Measurements from ENCODE around the gene TPCN2. TPM values are rescaled to one million over a fixed set of nuclear protein-coding genes. Genes with fewer than 3 reads are reported as not detected.

Gene TPCN2
- total RNA-seq, 2 donors from 2014 or later, result 14.5 to 21.1 TPM

DNA sequence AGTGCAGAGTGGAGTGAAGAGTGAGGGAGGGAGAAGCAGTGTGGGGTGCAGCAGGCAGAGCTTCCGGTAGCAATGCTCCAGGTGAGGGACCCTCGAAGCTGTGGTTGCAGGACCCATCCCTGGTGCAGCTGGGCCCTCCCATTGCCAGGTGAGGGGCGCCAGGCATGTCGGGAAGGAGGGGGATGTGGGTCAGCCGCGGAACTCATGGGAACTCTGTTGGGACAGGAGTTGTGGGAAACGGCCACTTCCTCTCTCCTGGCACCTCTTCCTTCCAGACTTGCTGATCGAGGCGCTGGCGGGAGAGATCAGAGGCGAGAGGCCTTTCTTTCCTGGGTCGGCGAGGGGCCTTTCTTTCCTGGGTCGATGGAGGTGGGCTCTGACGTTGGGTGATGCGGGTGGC lies 48.5 kb downstream of the TPCN2 start:
- H3K27ac ChIP-seq, result no peak overlapping the region
- H3K36me3 ChIP-seq, result no peaks in the 10 kb centered on the region
- H3K27me3 ChIP-seq, result no peaks in the 10 kb centered on the region
- TF ChIP-seq, protein P1, sequence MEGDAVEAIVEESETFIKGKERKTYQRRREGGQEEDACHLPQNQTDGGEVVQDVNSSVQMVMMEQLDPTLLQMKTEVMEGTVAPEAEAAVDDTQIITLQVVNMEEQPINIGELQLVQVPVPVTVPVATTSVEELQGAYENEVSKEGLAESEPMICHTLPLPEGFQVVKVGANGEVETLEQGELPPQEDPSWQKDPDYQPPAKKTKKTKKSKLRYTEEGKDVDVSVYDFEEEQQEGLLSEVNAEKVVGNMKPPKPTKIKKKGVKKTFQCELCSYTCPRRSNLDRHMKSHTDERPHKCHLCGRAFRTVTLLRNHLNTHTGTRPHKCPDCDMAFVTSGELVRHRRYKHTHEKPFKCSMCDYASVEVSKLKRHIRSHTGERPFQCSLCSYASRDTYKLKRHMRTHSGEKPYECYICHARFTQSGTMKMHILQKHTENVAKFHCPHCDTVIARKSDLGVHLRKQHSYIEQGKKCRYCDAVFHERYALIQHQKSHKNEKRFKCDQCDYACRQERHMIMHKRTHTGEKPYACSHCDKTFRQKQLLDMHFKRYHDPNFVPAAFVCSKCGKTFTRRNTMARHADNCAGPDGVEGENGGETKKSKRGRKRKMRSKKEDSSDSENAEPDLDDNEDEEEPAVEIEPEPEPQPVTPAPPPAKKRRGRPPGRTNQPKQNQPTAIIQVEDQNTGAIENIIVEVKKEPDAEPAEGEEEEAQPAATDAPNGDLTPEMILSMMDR (IDR thresholded peaks at IDR 0.05), result no peak
- no peaks in the 10 kb centered on the region for H3K4me1 ChIP-seq
- no peaks in the 10 kb centered on the region for H3K9me3 ChIP-seq
- no peak overlapping the region for H3K4me3 ChIP-seq
- no peak overlapping the region for H3K9ac ChIP-seq (ENCODE audit: low read depth in 2 of 2, low read length in 2 of 2)
- intact Hi-C loops (cut with DNase I), result no loop called here
- no peak for DNase-seq

DNA sequence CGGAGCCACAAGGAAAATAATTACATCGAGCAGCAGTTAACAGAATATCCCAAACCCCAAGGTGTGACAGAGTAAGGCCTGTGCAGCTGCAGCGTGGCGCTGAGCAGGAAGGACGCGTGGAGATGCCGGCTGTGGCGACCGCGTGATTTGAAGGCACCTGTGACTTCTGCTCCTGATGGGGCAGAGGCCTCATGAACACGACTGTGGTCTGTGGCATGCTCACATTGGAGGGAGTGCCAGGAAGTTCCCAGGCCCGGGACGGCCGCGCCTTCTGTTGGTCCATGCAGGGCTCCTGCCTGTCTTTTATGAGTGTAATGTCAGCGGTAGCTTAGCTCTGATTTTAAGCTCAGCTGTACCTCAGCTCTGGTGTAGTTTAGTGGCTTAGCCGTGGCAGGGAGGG lies 50.4 kb downstream of the TPCN2 start:
- DNase-seq, result peak; percentile 47

DNA sequence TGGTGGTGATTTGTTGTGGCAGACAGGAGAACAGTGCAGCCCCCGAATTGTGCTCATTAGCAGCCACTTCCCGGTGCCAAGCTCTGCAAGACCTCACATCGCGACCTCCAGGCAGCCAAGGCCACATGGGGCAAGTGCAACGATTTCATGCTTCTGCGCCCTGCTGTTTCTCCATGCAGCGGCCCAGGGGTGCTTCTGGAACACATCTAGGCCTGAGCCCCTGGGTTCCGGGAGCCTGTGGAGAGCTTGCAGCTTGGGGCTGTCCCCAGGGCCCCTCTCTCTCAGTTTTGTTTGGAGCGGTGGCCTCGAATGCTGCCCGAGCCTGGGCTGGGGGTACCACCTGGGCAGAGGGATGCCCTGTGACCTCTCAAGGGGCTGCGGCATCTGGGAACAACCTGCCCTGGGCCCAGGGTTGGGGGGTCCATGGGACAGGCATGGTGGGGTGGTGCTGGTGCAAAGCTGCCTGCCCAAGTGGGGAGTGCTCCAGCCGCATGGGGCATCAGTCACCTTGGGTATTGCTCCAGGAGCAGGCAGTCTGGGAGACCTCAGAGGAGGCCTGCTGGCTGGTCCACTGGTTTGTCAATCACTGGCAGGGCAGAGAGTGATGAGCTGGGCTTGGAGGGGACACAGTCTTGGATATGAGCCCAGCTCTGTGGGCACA lies 51.9 kb downstream of the TPCN2 start:
- no peak overlapping the region for H3K27ac ChIP-seq
- H3K9ac ChIP-seq (ENCODE audit: low read depth in 2 of 2, low read length in 2 of 2), result no peak overlapping the region
- intact Hi-C loops (cut with DNase I), result loop anchor here (2.0 to 5.0 kb wide), 2 partner anchors 542 to 572 kb away; no protein-coding TSS in a partner anchor

More for the DNA sequence above, 50.4 kb downstream of the TPCN2 start:
- Histone ChIP-seq H3K36me3 (no peaks in the 10 kb centered on the region), H3K4me1 (no peaks in the 10 kb centered on the region), H3K9ac (ENCODE audit: low read depth in 2 of 2, low read length in 2 of 2) (no peak overlapping the region), H3K4me3 (no peak overlapping the region), H3K9me3 (no peaks in the 10 kb centered on the region), H3K27me3 (no peaks in the 10 kb centered on the region), H3K27ac (no peak overlapping the region)
- TF ChIP-seq, protein P1 (IDR thresholded peaks at IDR 0.05), result no peak
- intact Hi-C loops (cut with DNase I), result no loop called here

DNA sequence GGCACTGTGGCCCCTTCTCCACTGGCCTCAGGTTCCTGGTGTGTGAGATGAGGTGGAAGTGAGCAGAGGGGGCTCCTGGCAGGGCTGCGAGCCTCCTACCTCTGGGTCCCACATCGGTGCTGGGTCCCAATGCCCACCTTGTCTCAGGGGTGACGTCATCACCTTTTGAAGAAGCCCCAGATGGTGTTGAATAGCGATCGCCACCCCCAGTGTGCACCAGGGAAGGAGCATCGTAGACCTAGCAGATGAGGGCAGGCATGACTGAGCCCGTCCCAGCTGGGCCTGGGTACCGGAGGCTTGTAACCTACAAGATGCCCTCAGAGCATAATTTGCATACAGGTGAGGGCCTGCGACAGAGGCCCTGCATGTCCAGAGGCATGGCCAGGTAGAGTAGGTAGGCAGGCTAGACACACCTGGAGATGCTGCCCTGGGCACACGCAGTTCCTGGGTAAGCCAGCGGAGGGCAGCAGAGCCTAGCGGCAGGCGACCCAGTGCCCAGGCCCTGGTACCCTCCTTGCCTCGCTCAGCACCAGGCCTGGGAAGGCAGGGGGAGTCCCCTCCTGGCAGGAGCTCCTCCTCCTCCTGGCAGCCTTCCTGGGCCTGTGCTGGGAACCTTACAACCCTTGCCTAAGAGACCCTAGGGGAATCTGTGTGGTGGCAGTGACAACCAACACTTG lies 52.5 kb downstream of the TPCN2 start:
- no peaks in the 10 kb centered on the region for H3K9me3 ChIP-seq
- H3K4me1 ChIP-seq, result no peaks in the 10 kb centered on the region
- no peaks in the 10 kb centered on the region for H3K36me3 ChIP-seq
- TF ChIP-seq, protein P1 (IDR thresholded peaks at IDR 0.05), result peak; percentile 100
- intact Hi-C loops (cut with DNase I), result loop anchor here (2.0 to 5.0 kb wide), 2 partner anchors 542 to 571 kb away; no protein-coding TSS in a partner anchor
- DNase-seq, result peak; percentile 77
- no peak overlapping the region for H3K4me3 ChIP-seq
- no peak overlapping the region for H3K9ac ChIP-seq (ENCODE audit: low read depth in 2 of 2, low read length in 2 of 2)
- H3K27ac ChIP-seq, result no peak overlapping the region
- H3K27me3 ChIP-seq, result no peaks in the 10 kb centered on the region

More for the DNA sequence above, 51.9 kb downstream of the TPCN2 start:
- no peak overlapping the region for H3K4me3 ChIP-seq
- no peaks in the 10 kb centered on the region for H3K36me3 ChIP-seq
- DNase-seq, result no peak
- H3K9me3 ChIP-seq, result no peaks in the 10 kb centered on the region
- no peaks in the 10 kb centered on the region for H3K4me1 ChIP-seq
- H3K27me3 ChIP-seq, result no peaks in the 10 kb centered on the region
- TF ChIP-seq, protein P1 (IDR thresholded peaks at IDR 0.05), result no peak

DNA sequence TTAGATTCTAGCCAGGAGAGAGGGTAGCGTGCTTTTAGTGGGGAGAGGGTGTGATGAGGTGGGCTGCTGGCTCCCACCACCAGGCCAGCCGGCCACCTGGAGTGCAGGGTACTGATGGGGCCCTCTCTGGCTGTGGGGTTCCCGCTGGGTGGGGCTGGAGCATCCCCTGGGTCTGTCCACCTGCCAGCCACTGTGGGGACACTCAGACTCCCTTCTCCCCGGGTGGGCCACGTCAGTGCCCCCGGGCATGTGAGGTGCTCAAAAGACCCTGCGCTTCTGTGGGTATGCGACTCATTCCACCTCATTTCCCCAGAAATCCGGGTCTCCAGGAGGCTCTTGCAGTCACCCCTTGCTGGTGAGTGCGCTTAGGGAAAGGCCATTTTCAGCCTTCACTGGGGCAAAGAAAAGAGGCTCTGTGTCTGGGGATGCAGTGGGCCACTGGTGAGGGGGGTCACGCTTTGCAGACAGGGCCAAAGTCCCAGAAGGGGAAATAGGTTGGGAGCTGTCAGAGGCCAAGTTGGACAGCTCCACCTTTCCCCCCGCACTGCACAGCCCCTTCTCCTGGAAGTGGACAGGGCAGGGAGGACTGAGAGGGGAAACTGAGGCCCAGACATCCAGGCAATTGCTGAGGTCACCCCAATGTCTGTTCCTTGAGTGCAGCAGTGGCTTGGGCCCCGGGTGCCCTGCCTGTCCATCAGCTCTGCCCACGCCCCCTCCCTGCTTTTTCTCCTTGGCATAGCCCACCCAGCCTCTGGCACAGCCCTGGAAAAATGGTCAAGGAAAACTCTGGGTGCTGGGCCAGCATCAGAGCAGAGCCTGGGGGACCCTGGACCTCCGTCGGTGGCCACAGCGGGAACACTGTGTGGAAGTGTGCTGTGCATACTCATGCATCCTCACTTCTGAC lies 53.3 kb downstream of the TPCN2 start:
- H3K4me1 ChIP-seq, result no peaks in the 10 kb centered on the region
- intact Hi-C loops (cut with DNase I), result loop anchor here (2.0 to 5.0 kb wide), 2 partner anchors 541 to 570 kb away; no protein-coding TSS in a partner anchor
- H3K4me3 ChIP-seq, result no peak overlapping the region
- no peak overlapping the region for H3K27ac ChIP-seq
- H3K9me3 ChIP-seq, result no peaks in the 10 kb centered on the region
- H3K27me3 ChIP-seq, result no peaks in the 10 kb centered on the region
- no peak for DNase-seq
- H3K36me3 ChIP-seq, result no peaks in the 10 kb centered on the region
- H3K9ac ChIP-seq (ENCODE audit: low read depth in 2 of 2, low read length in 2 of 2), result no peak overlapping the region
- TF ChIP-seq, protein P1 (IDR thresholded peaks at IDR 0.05), result no peak

Measured in colonic mucosa (tissue), 4 donors.